Astrocyte of the spinal cord (primary cell): Measurements from ENCODE around the gene CPNE8.

Experiments
- DNase-seq: peaks from one replicate; pipeline ENCODE4 v3.0.0; 2011; ENCODE audit warnings: low read depth, low spot score
- H3K4me3 ChIP-seq: 2 replicates; pipeline ENCODE4 v1.5.1; 2011; ENCODE audit warnings: low read depth, mild to moderate bottlenecking, low read length, moderate library complexity
- CTCF ChIP-seq: IDR thresholded peaks from 2 replicates; pipeline ENCODE4 v1.5.1; 2012; ENCODE audit warnings: low read depth, mild to moderate bottlenecking, low read length, inconsistent platforms
- in situ Hi-C: cut with HindIII; loops from 2 replicates; pipeline ENCODE4 v1.10.0; 2017; ENCODE audit warnings: low sequenced_read_pairs

The CPNE8 gene

GRCh38 chr12:38708466-38708865 lies 196.9 kb downstream of the CPNE8 start:
- TF ChIP-seq CTCF = no peak

GRCh38 chr12:38707648-38708047 lies 197.7 kb downstream of the CPNE8 start:
- in situ Hi-C loops = no loop called here
- no peak overlapping the region for H3K4me3 ChIP-seq
- no peak for DNase-seq
- no peak for TF ChIP-seq CTCF

More at GRCh38 chr12:38708466-38708865, 196.9 kb downstream of the CPNE8 start:
- in situ Hi-C loops = no loop called here
- no peak overlapping the region for H3K4me3 ChIP-seq
- no peak for DNase-seq

- H3K4me3 ChIP-seq = no peak overlapping the region
- no peak for DNase-seq
- no peak for TF ChIP-seq CTCF
- in situ Hi-C loops = no loop called here
These were observed 208.1 kb downstream of the CPNE8 start for GRCh38 chr12:38697289-38697688.

GRCh38 chr12:38695057-38695456 lies 210.3 kb downstream of the CPNE8 start:
- no peak overlapping the region for H3K4me3 ChIP-seq
- no peak for DNase-seq
- no peak for TF ChIP-seq CTCF
- in situ Hi-C loops = no loop called here

GRCh38 chr12:38691164-38691563 lies 214.2 kb downstream of the CPNE8 start:
- no peak overlapping the region for H3K4me3 ChIP-seq
- DNase-seq = no peak
- TF ChIP-seq CTCF = no peak
- in situ Hi-C loops = no loop called here

GRCh38 chr12:38690646-38691045 lies 214.7 kb downstream of the CPNE8 start:
- no peak overlapping the region for H3K4me3 ChIP-seq
- in situ Hi-C loops = no loop called here
- TF ChIP-seq CTCF = no peak
- no peak for DNase-seq

- no peak for DNase-seq
- in situ Hi-C loops = no loop called here
- TF ChIP-seq CTCF = no peak
These were observed 215.7 kb downstream of the CPNE8 start for GRCh38 chr12:38689704-38690103.

More at GRCh38 chr12:38689704-38690103, 215.7 kb downstream of the CPNE8 start:
- H3K4me3 ChIP-seq = no peak overlapping the region
